Activated T-cell treated with anti-CD3 and anti-CD28 coated beads for 4 hours (primary cell): ENCODE data around the gene MYADM.

Source experiments
- DNase-seq: peaks from one replicate; pipeline ENCODE4 v3.0.0-alpha.2; 2020

The MYADM gene

DNA sequence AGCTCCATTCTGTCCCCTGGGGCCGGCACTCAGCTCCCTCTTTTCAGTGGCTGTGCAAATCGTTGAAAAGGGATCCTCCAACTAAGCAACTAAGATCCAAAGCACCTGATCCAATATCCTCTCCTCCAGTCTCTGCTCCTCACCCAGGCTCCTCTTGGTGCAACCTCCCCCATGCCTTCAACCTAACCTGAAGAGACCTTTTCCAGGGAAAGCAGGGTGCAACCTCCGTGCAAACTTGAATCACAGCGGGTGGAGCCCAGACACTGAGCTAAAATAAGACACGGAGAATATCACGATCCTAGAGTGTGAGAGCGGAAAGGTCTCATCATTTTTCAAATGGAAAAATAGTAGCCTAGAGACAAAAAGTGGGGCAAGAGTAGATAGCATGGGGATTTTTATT is 49.7 kb downstream of the MYADM start:
- no peak for DNase-seq
